ENCODE results near the gene LPCAT2. TPM values are rescaled to one million over a fixed set of nuclear protein-coding genes. Genes with fewer than 3 reads are reported as not detected.

Gene LPCAT2
- total RNA-seq, 4 donors from 2014 or later = 16.9 to 36.9 (median 25.4) TPM

DNA sequence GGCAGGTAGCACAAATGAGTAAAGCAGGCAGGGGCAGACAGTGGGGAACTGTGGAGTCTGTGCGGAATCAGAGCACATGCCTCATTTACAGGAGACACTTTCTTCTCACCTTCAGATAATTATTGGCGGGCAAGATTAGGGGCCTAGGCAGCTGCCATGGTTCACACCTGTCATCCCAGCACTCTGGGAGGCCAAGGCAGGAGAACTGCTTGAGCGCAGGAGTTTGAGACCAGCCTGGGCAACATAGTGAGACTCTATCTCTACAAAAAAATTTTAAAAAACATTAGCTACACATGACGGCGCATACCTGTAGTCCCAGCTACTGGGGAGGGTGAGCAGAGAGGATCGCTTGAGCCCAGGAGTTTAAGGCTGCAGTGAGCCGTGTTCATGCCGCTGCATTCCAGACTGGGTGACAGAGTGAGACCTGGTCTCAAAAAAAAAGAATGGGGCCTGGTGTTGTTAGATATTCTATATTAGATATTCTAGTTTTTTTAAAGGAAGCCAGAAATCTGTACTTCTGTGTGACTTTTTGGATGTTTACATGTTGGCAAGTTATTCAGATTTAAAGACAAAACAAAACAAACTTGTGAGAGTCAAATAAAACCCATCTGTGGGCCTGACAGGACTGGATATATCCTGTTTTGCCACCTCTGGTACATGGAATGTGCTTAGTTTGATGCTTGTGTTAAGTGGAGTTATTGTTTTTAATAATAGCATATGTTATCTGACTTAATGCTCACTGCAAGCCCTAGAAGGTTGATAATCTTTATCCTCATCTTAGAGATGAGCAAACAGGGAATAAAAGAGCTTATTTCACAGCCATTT, 4.9 kb upstream of the LPCAT2 start:
- peak in 1 of 2 donors; percentile 58 for DNase-seq (ENCODE audit: low spot score in 2 of 2)
- 94 to 95% methylated on average over 8 of the region's 8 CpGs for WGBS, 2 donors
- TF ChIP-seq POLR2A (IDR thresholded peaks at IDR 0.05) = no peak
- TF ChIP-seq, protein P1, sequence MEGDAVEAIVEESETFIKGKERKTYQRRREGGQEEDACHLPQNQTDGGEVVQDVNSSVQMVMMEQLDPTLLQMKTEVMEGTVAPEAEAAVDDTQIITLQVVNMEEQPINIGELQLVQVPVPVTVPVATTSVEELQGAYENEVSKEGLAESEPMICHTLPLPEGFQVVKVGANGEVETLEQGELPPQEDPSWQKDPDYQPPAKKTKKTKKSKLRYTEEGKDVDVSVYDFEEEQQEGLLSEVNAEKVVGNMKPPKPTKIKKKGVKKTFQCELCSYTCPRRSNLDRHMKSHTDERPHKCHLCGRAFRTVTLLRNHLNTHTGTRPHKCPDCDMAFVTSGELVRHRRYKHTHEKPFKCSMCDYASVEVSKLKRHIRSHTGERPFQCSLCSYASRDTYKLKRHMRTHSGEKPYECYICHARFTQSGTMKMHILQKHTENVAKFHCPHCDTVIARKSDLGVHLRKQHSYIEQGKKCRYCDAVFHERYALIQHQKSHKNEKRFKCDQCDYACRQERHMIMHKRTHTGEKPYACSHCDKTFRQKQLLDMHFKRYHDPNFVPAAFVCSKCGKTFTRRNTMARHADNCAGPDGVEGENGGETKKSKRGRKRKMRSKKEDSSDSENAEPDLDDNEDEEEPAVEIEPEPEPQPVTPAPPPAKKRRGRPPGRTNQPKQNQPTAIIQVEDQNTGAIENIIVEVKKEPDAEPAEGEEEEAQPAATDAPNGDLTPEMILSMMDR (IDR thresholded peaks at IDR 0.05) = no peak
- intact Hi-C loops (cut with DNase I; ENCODE audit: low total_unique reads) = no loop called here
- H3K4me3 ChIP-seq (ENCODE audit: low read depth, poor library complexity, severe bottlenecking) = no peak overlapping the region

DNA sequence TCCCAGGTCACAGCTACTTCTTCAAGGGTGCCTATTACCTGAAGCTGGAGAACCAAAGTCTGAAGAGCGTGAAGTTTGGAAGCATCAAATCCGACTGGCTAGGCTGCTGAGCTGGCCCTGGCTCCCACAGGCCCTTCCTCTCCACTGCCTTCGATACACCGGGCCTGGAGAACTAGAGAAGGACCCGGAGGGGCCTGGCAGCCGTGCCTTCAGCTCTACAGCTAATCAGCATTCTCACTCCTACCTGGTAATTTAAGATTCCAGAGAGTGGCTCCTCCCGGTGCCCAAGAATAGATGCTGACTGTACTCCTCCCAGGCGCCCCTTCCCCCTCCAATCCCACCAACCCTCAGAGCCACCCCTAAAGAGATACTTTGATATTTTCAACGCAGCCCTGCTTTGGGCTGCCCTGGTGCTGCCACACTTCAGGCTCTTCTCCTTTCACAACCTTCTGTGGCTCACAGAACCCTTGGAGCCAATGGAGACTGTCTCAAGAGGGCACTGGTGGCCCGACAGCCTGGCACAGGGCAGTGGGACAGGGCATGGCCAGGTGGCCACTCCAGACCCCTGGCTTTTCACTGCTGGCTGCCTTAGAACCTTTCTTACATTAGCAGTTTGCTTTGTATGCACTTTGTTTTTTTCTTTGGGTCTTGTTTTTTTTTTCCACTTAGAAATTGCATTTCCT, 3.4 kb upstream of the LPCAT2 start:
- H3K4me3 ChIP-seq (ENCODE audit: low read depth, poor library complexity, severe bottlenecking) = no peak overlapping the region
- intact Hi-C loops (cut with DNase I; ENCODE audit: low total_unique reads) = no loop called here
- peak in 1 of 2 donors; percentile 67 for DNase-seq (ENCODE audit: low spot score in 2 of 2)
- TF ChIP-seq POLR2A (IDR thresholded peaks at IDR 0.05) = no peak
- 89% methylated on average over 9 to 10 of the region's 10 CpGs for WGBS, 2 donors

DNA sequence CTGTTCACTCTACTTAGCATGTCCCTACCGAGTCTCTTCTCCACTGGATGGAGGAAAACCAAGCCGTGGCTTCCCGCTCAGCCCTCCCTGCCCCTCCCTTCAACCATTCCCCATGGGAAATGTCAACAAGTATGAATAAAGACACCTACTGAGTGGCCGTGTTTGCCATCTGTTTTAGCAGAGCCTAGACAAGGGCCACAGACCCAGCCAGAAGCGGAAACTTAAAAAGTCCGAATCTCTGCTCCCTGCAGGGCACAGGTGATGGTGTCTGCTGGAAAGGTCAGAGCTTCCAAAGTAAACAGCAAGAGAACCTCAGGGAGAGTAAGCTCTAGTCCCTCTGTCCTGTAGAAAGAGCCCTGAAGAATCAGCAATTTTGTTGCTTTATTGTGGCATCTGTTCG, 2.8 kb upstream of the LPCAT2 start:
- no peak overlapping the region for H3K4me3 ChIP-seq (ENCODE audit: low read depth, poor library complexity, severe bottlenecking)
- TF ChIP-seq, protein P1 (IDR thresholded peaks at IDR 0.05) = no peak
- TF ChIP-seq POLR2A (IDR thresholded peaks at IDR 0.05) = no peak
- DNase-seq (ENCODE audit: low spot score in 2 of 2) = peak in 1 of 2 donors; percentile 46
- WGBS, 2 donors = 83 to 84% methylated on average over 7 of the region's 7 CpGs
- intact Hi-C loops (cut with DNase I; ENCODE audit: low total_unique reads) = no loop called here

DNA sequence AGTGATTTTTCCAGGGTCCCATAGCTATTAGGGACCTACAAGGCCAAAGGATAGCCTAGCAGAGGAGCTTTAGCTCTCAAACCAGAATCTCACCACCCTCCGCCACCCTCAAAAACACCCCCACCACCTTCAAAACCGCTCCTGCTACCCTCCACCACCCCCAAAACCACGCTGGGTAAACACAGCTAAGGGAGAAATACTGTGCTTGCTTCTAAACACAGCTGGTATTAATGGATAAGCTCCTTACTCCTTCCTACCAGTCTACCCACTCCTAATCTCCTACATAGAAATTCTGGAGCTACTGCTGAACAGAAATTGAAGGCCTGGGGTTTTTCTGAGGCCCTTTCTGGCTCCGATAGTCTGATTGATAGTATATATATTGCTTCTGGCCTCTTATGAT, 2.2 kb upstream of the LPCAT2 start:
- TF ChIP-seq, protein P1 (IDR thresholded peaks at IDR 0.05) = no peak
- TF ChIP-seq POLR2A (IDR thresholded peaks at IDR 0.05) = no peak
- intact Hi-C loops (cut with DNase I; ENCODE audit: low total_unique reads) = no loop called here
- no peak for DNase-seq (ENCODE audit: low spot score in 2 of 2)
- H3K4me3 ChIP-seq (ENCODE audit: low read depth, poor library complexity, severe bottlenecking) = no peak overlapping the region
- WGBS, 2 donors = 65 to 85% methylated on average over 4 of the region's 4 CpGs

DNA sequence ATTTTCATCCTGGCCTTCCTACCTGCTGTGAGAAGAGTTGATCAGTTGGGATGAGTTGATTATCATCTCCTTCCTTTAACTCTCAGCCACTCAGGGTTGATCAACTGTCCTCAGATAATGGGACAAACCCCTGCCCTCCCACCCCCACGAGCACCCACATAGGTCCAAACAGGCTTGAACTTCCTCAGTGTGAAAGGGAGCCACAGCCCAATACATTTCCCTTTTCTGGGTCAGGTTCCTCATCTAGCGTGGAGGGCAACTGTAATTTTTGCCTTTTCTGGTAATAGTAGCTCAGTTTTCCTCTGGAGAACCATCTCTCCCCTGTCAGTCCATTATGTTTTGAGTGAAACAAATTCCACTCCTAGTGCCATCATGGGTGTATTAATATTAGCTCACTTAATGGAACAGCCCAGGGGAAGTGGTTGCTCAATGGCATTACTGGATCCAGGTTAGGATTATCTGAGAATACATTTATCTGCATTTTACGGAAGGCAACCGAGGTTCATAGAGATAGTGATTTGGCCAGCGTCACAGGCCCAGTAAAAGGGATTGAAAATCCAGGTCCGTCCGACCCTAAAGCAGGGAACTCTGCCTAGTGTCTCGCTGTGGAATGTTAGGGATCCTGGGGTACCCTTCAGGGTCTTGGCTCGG, 476 bp upstream of the LPCAT2 start:
- peak overlapping the region; percentile 78 for H3K4me3 ChIP-seq (ENCODE audit: low read depth, poor library complexity, severe bottlenecking)
- TF ChIP-seq POLR2A (IDR thresholded peaks at IDR 0.05) = no peak
- TF ChIP-seq, protein P1 (IDR thresholded peaks at IDR 0.05) = no peak
- intact Hi-C loops (cut with DNase I; ENCODE audit: low total_unique reads) = no loop called here
- DNase-seq (ENCODE audit: low spot score in 2 of 2) = no peak
- 53 to 60% methylated on average over 9 of the region's 9 CpGs for WGBS, 2 donors
